ENCODE measurements around the gene ARID5B.
A peak's percentile ranks its signal among the peaks of the same experiment; 100 is the strongest.
"Not testable (repeated sequence)": the region's sequence is repeated elsewhere in the genome, so short reads cannot be mapped to it uniquely, and the experiment has no call there.

ARID5B gene

DNA sequence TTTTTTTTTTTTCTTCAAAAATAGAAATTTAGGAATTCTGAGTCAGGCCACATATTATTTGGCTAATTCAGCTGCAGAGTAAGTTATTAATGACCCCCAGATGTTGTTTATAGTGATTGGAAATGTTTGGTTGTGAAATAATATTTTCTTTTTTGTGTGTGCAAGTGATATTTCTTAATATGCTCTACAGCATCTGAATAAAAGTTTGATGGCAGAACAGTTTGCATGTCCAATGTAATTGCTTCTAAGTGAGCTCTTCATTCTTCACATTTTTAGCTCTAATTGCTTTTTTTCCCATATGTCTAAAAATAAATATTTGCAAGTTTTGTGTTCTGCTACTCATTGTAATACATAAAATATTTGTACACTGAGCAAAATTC is 116.0 kb downstream of the ARID5B start:
- DNase-seq: peak; percentile 50

DNA sequence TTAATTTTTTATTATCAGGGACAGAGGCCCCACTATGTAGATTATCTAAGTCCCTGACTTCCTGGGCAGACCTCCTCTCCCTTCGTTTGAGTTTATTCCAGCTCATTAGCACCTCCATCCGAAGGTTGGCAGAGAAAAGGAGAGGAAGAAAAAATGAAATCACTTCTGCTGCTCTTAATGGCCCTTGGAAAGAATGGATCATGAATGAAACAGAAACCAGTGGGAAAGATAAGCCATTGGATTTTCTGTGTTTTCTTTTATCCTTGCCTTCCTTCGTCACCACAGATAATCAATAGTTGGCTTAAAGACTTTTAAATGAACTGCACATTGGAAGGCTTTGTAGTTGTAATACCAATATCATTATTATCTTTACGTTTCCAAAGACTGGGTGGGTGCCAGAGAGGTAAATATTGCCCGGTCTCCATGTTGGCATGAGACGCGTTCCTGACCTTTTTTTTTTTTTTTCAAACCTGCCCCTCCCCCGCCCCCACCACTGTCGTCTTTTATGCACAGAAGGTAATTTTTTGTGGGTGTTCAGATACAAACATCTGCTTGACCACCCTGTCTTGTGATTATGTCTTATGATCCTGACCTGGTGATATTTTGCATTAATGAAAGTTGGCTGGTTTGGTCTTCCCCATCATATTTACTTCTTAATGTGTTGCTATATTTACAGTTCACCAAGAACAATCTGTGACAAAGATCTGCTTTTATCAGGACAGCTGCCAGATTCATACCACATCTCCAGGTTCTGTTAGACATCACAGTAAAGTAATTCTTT is 116.8 kb downstream of the ARID5B start:
- no peak for DNase-seq

DNA sequence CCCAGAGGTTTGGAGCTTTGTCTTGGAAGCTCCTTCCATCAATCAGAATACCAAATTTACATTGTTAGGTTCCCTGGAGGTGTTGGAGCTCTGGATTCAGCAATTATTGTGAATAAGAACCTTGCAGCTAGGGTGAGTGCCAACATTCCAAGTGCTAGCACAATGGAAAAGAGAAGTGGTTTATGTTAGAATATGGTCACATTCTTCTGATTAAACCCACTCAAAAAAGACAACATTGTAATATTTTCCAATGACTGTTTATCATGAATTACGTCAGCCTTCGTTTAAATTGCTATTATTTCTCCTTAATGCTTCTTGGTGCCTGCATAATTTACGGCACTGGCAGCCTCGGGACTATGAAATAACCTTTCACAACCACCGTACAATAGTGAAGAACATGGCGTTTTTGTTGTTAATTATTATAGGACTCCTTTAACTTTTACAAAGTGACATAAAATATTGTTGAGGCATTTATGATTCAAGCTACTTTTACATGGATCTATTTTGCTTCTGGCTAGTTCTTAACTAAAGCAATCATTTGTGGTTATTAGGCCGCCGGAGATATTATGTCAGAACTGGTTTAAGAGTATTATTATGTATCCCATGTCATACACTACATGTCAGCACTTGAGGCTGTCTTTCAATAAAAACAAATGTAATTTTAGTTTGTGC is 117.7 kb downstream of the ARID5B start:
- peak; percentile 60 for DNase-seq

DNA sequence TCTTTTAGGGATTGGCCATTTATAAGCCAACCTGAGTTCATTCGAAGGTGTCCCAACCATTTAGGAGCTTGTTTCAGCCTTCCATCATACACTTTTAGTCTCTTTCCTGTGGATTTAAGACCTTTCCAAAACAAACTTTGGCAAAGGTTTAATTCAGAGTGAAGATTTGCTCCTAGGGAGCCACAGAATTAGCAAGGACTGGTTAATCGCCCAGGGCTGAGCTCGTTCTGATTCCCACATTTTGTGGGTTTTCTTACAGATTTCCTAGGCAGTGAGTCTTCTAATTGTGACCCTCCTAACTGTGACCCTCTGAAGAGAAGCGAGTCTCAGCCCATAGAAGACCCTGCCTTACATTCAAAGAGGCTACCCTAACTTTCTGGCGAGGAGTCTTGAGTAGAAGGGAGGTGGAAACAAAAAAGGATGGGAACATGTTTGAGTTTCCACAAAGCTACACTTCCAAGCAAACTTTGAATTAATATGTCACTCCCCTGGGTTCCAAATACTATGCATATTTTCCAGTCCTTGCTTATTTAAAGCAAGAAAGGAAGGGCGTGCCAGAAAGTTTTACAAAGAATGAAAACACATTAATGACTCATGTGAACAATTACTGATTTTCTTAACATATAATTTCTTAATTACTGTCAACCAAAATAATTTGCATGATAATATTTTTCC is 118.3 kb downstream of the ARID5B start:
- peak; percentile 66 for DNase-seq

DNA sequence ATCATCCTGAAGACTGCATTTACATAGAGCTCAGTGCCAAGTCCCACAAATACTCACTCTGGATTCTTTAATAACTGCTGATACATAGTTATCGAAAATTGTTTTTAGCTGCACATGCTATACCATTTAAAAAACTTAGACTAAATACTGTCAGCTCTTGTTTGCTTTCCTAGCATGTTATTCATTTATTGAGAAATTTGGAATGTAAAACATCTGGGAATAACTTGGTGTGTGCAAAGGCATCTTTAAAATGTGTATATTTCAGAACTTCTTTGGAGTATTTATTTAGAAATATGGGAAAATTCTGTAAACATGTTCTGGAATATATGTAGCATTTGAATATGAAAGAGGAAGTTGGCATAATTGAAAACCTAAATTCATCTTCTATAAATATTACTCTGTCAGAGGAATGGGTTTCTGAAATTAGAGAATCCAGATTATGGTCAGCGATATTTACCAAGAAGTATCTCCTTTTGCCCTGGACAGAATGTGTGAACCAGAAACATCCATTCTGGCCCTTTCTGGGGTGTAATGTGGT is 119.7 kb downstream of the ARID5B start:
- DNase-seq: no peak

DNA sequence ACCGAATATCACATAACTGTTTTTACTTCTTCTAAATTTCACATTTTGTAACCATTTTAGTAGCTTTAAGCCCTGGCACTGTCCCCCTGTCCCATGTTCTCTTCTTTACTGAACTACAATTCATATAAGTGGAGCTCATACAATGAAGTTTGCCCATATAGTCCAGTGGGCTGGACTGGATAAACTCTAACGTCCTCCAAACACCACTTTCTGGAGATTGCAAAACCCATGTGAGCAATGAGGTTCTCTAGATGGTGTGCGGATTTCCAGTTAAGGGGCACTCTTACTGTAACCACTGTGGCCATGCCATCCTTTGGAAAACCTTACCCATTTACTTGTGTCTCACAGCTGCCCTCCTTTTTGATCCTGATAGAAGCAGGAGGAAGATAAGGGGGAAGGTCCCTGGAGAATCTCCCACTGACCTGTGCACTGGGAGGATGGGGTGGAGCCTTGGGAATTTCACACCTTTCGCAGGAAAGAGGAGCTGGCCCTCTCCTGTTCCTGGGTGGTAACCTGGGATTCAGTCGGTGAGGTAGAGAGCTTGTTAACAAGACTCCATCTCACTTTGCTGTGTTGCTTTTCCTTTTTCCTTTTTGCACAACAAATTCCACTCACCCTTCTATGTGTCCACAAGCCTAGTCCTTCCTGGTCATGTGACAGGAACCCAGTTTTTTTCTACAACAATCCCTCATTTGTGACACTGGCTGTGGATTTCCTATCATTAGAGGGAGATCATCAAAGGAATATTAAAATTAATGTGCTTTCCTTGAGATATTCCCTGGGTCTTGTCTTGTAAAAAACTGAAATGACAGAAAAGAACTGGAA is 120.7 kb downstream of the ARID5B start:
- no peak for DNase-seq

DNA sequence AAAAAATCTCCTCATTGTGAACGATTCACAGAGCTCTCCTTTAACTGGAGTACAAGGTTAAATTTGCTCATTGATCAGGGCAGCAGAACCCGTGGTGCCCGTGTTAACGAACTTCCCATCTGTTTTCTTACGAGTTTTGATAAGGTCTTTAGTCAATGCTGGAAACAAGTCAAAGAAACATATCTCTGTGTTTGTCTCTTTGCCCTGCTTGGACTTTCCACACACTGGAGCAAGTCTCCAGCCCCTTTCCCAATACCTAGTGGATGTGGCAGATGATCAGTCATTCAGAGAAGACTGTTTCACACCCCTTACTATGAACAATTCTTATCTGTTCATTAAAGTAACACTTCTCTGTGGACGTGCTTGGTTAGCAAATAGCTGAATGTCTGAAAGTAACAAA is 121.3 kb downstream of the ARID5B start:
- DNase-seq: no peak

DNA sequence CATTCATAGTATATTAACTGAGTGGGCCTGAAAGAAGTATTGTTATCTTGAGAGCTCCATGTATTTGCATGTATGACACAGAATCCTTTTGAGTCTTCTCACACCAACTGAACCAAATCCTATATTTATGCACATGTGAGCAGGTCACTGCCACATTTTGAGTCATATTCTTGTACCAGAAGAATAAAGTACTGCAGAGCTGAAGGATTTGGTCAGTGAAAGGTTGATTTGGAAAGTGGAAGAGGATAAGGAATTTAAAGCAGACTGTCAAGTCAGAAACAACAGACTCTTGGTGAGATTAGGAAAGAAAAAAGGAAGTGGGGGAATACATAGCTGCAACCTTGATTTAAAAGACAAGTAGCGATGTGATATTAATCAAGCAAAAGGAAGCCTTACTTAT is 121.8 kb downstream of the ARID5B start:
- DNase-seq: no peak

DNA sequence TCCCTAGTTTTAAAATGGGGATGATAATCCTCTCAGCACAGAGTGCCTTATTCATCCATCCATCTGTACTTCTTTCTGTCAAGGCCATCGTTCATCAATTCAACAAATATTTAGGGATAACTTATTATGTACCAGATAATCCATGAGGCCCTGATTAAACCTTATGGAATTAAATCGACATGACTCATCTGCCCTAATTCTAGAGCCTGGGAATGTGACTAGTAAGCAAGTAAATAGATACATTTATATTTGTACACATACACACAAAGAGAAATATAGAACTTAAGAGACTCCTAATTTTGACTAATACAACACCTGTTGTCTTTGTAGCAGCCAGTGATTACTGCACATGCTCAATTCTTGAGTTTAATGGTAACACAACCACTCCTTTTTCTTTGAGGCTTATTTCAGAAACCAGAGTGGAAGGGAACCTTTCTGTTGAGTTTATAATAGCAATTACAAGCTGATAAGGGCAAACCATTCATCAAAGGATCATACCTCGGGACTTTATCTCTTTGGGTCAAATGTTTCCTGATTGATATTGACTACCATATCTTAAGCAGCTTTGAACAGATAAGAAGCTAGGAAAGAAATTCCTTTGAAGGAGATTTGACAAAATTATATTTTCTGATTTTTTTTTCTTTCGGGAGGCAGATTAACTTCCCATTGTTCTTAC is 122.7 kb downstream of the ARID5B start:
- DNase-seq: no peak

DNA sequence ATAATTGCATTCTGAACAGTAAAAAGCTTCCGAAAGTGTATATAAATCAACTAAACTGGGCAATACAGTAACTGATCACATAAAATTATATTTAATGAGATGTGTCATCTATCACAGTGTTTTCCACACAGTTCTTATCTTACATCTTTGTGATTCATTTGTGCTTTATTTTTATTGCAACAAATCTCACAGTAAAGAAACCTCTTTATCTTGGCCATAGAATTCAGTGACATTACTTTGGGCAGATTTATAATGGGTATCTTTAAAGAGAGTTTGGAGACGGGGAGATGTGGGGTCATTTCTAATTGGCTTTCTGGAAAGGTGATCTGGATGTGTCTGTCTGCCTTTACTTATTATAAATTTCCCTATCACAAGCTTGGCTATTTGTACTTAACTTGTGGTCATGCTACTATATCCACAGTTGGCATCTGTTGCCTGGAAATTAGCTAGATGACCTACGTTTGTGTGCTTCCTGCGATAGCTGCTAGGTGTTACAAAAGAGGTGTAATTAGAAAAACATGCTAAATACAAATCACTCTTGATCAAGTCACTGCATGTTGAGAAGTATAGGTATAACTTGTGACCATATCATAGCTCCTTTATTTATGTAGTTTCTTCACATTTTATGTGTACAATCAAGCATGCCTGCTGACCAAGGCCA is 123.8 kb downstream of the ARID5B start:
- no peak for DNase-seq

DNA sequence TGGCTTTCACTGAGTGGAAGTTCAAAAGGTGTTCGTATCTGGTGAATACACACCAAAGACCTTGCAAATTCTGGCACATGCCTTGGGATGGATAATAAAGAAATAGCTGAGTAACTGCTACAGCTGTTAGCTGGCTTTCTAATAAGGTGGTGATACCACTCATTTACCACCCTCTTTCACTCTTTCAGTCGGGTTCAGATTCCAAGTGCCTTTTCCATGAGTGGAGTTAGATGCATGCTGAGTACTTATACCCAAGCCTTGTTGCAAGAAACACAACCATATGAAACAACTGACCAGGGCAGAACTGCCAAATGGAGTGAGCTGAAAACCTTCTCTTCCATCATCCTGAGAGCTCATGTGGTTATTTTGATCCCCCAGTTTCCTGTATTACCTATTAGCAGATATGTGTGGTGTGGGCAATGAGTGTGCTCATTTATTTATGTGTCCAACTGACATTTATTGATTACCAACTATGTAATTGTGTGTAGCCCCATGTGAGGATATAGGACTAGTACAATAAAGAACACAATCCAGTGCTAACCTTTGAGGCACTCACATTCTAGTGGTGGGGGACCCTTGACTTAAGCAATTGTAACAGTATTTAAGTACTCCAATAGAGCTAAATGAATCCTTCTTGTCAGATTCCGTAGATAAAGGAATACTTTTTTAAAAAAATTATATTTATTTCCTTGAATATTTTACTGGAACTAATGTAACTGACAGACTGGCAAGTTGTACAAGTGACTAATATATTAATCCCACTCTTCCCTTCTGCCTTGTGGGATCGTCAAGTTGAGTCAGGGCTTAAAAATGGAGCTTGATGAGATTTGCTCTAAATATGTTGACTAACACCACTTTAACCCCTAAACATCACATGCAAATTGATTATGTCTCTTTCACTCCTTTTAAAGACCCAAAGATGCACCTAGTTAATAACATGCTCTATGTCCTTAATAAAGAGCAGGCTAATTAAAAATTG is 124.7 kb downstream of the ARID5B start:
- DNase-seq: peak; percentile 89

DNA sequence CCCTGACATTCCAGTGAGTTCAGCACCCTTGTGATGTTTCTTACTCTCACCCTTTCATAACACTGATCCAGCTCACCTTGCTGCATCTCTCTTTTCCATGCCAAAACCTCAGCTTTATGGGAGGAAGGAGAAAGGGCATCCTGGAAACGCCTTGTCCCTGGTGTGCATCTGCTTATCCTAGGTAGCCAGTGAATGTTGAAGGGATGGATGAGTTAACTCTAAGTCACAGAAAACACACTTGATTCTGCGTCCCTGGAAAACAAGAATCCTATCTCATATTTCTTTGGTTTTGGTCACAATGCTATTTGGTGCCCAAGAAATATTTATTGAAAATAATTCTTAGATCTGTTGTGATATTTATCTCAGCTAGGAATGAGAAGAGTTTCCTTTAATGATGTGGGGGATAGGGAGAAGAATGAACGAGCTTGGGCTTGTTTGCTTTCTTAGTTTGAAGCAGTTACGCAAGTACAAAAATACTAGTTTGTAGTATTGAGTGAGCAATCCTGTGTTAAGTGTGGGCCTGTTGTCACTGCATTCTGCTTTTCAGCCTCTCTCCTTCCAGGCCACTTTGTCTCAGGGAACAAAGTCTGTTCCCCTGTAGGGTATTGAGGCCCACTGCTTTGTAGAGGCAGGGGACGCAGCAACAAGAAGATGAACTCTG is 126.5 kb downstream of the ARID5B start:
- DNase-seq: no peak

DNA sequence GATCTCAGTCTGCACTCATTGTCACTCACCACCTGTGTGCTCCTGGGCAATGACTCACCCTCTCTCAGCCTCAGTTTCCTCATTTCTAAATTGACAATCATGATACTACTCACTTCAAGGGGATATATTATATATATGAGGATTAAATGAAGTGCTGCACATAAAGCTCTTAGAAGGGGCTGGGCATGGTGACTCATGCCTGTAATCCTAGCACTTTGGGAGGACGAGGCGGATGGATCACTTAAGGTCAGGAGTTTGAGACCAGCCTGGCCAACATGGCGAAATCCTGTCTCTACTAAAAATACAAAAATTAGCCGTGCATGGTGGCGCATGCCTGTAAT is 127.0 kb downstream of the ARID5B start:
- not testable (repeated sequence) for DNase-seq

DNA sequence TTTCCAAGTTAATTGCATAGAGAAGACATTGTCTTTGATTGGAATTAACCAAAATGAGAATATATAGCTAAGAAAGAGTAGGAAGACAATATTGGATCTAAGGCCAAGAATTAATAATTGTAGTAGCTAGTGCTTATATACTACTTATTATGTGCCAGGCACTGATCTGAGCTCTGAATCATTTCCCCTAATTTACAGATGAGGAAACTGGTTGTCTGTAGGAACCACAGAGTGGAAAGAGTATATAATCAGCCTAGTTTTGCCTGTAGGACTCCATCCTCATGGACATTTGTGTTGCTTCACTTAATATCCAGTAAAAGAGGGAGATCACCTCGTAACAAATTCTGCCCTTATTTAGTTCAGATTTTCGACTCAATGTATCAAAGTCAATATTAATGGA is 127.9 kb downstream of the ARID5B start:
- no peak for DNase-seq

DNA sequence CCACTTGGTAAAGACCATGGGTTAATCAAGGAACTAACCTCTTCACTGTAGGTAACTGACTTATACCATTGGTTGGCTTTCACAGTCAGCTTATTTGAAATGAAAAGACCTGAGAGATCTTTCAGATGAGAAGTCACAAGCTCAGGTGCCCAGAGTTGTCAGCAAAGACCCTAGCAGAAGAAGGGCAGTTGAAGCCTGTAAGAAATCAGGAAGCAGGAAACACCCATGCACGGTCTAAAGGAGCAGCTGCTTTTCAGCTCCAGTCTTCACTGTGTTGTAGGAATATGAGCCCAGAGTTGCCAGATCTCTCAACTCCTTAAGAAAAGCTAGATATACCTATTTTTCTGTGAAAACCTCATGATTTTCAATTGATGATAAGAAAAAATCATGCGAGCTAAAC is 130.0 kb downstream of the ARID5B start:
- DNase-seq: no peak

DNA sequence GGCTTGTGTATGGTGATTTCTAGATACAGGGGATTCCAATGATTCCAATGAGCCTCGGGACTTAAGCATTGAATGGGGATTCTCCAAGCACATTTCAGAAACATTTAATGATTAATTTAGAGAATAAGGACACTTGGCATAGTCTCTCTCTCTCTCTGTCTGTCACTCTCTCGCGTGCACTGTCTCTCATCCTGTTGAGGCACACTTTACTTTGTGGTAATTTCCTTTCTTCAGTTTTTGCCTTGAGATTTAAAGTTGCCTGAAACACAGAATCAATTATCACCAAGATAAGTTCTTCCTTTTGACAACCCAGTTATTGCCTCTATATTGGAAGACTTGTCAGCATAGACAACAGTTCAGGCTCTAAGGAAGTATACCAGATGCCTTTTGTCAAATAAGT is 131.6 kb downstream of the ARID5B start:
- DNase-seq: no peak

DNA sequence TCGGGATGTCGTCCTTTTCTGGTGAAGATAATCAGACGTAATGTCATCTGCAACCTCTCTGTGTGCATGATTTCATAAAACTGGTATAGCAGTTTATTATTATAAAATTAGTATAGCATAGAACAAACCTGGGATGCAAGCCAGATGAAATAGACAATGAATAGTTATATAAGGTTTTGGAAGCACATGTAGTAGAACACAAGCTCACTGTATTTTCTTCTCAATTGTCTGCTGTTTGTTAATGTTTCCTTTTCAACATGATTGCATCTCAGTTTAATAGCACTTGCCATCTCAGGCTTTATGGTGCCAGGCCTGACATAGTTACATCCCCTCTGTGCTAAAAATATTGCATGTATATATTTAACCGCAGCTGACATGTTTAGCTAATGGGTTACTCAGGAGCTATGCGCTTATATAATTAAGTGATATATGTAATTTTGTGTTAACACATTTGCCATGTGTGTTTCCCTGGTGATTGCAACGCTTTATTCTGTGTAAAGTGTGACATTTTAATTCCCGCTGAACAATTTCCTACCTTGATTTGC is 132.7 kb downstream of the ARID5B start:
- DNase-seq: no peak

DNA sequence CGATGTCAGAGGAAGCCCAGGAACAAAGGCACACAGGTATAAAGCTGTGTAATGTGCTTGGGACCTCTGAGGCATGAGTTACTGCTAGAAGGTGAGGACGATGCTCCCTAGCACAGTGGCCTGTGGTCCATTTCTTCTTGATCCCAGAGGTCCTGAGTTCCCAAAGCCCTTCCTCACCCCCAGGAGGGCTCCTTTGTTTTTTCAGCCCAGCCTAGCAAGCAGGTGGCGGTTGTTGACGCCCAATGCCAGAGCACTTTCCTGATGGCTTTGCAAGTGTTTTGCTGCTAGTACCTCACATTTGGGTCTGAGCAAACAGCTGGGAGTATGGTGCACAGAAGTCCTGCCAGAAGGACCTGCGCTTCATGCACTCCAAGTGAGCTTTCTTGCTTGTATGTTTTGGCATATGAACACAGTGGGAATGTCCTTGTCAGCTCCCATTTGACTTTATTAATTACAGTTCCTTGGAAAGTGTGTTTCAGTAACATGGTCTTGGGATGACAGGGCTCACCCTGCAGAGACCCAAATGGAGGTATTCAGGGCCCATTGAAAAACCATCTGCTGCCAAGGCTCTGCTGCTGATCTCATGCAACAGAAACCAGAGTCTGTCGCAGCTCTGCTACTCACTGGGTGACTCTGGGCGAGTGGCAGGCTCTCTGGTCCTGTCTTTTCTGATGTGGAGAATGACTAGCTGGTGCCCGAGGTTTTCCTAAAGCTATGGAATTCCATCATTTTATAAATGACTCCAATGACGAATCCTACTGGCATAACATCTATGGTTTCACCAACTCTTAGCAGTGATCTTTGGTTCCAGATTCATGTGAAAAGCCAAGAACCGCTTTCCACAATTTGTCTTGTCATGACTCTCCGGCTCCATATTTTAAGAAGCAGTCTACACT is 134.9 kb downstream of the ARID5B start:
- DNase-seq: no peak
